Thyroid gland (tissue), 4 donors: Measurements from ENCODE around the gene RFX1.

ENCODE experiments used
- POLR2A ChIP-seq, 2 donors: fragments of 450-650 bp; IDR thresholded peaks; one replicate each; pipeline ENCODE4 v1.6.1; 2017; ENCODE audit warnings: antibody characterized with exemption in 2 of 2, mild to moderate bottlenecking in 2 of 2, moderate library complexity in 1 of 2
- TF ChIP-seq, protein P1 (sequence below), 6 experiments: fragments of 200-600 bp in 3 of 6; fragments of 450-650 bp in 3 of 6; sonication (generic) in 3 of 6; IDR thresholded peaks; one replicate each; pipeline ENCODE4 v1.5.1; 2016 to 2019; ENCODE audit warnings: antibody characterized with exemption in 6 of 6, mild to moderate bottlenecking in 2 of 6, inconsistent platforms in 1 of 6, moderate library complexity in 1 of 6

DNA sequence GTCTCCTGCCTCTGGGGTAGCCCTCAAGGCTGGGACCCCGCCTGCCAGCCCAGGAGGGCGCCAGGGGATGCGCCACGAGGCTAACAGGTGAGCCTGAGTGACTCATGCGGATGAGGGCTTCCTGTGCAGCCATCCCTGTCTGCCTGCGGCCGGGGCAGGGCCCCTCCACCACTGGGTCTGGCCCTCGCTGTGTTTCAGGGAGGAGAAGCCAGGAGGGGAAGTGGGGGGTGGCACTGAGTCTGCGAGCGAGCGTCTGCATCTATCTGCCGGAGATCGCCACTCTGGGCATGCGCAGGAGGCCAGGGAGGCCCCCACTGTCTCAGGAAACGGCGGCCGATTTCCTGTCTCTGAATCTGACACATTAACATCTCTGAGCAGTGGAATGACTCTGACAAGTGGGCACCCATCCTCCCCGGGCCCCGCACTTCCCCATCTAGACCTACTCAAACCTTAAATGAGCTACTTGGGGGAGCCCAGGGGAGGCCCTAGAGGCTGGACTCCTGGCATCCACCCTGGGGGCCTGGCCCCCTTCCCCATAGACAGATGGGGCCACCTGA lies 19.7 kb downstream of the RFX1 start:
- TF ChIP-seq, protein P1, sequence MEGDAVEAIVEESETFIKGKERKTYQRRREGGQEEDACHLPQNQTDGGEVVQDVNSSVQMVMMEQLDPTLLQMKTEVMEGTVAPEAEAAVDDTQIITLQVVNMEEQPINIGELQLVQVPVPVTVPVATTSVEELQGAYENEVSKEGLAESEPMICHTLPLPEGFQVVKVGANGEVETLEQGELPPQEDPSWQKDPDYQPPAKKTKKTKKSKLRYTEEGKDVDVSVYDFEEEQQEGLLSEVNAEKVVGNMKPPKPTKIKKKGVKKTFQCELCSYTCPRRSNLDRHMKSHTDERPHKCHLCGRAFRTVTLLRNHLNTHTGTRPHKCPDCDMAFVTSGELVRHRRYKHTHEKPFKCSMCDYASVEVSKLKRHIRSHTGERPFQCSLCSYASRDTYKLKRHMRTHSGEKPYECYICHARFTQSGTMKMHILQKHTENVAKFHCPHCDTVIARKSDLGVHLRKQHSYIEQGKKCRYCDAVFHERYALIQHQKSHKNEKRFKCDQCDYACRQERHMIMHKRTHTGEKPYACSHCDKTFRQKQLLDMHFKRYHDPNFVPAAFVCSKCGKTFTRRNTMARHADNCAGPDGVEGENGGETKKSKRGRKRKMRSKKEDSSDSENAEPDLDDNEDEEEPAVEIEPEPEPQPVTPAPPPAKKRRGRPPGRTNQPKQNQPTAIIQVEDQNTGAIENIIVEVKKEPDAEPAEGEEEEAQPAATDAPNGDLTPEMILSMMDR (IDR thresholded peaks at IDR 0.05), result no peak
- TF ChIP-seq POLR2A (IDR thresholded peaks at IDR 0.05), result peak in 1 of 2 donors; percentile 7
